HepG2 (cell line): Measurements from ENCODE around the gene SAMD10.

ENCODE experiments used
- GZF1 ChIP-seq: sonication (generic); formaldehyde crosslinking; IDR thresholded peaks from 2 replicates; pipeline ENCODE4 v1.5.1; 2020; ENCODE audit warnings: mild to moderate bottlenecking, missing genetic modification reagents
- HCFC1 ChIP-seq: fragments of 150-350 bp; IDR thresholded peaks from 2 replicates; pipeline ENCODE4 v1.6.1; 2014; ENCODE audit warnings: low read depth, low read length
- KLF6 ChIP-seq: IDR thresholded peaks from 2 replicates; pipeline ENCODE4 v1.8.0; 2016; ENCODE audit warnings: missing biosample characterization, missing genetic modification reagents
- MED1 ChIP-seq: sonication (generic); formaldehyde crosslinking; IDR thresholded peaks from 2 replicates; pipeline ENCODE4 v1.4.0; 2020; ENCODE audit warnings: missing genetic modification reagents
- MEIS2 ChIP-seq: sonication (generic); formaldehyde crosslinking; IDR thresholded peaks from 2 replicates; pipeline ENCODE4 v1.9.0; 2021; ENCODE audit warnings: mild to moderate bottlenecking, missing genetic modification reagents
- POLR2A ChIP-seq, 2 experiments: IDR thresholded peaks; 2 replicates each; pipeline ENCODE4 v1.6.1; 2011; ENCODE audit warnings: low read depth in 2 of 2, low read length in 2 of 2, mild to moderate bottlenecking in 1 of 2, moderate library complexity in 1 of 2; ENCODE audit not compliant: insufficient read depth in 1 of 2
- POLR2AphosphoS5 ChIP-seq: IDR thresholded peaks from 2 replicates; pipeline ENCODE4 v1.6.1; 2012; ENCODE audit warnings: low read depth, low read length
- ZKSCAN5 ChIP-seq: sonication (generic); formaldehyde crosslinking; IDR thresholded peaks from 2 replicates; pipeline ENCODE4 v1.5.1; 2020; ENCODE audit warnings: mild to moderate bottlenecking, missing genetic modification reagents
- ZNF570 ChIP-seq: sonication (generic); formaldehyde crosslinking; IDR thresholded peaks from 2 replicates; pipeline ENCODE4 v1.4.0; 2020; ENCODE audit warnings: mild to moderate bottlenecking, missing genetic modification reagents, borderline replicate concordance
- ZNF644 ChIP-seq: IDR thresholded peaks from 2 replicates; pipeline ENCODE4 v1.6.1; 2016; ENCODE audit warnings: low read depth
- TF ChIP-seq, protein P1 (sequence below): sonication (generic); formaldehyde crosslinking; IDR thresholded peaks from 2 replicates; pipeline ENCODE4 v1.5.0; 2020; ENCODE audit warnings: mild to moderate bottlenecking, missing genetic modification reagents, moderate library complexity
- TF ChIP-seq, protein P2 (sequence below), 2 experiments: sonication (generic) in 1 of 2; formaldehyde crosslinking in 1 of 2; IDR thresholded peaks; 2 replicates each; pipeline versions ENCODE4 v1.5.1 to v1.6.1; 2011 to 2020; ENCODE audit warnings: borderline replicate concordance in 1 of 2, low read depth in 1 of 2, low read length in 1 of 2, mild to moderate bottlenecking in 1 of 2, missing genetic modification reagents in 1 of 2, moderate library complexity in 1 of 2
- TF ChIP-seq, protein P3 (sequence below): sonication (generic); formaldehyde crosslinking; IDR thresholded peaks from 2 replicates; pipeline ENCODE4 v1.4.0; 2020; ENCODE audit warnings: missing genetic modification reagents, borderline replicate concordance

DNA sequence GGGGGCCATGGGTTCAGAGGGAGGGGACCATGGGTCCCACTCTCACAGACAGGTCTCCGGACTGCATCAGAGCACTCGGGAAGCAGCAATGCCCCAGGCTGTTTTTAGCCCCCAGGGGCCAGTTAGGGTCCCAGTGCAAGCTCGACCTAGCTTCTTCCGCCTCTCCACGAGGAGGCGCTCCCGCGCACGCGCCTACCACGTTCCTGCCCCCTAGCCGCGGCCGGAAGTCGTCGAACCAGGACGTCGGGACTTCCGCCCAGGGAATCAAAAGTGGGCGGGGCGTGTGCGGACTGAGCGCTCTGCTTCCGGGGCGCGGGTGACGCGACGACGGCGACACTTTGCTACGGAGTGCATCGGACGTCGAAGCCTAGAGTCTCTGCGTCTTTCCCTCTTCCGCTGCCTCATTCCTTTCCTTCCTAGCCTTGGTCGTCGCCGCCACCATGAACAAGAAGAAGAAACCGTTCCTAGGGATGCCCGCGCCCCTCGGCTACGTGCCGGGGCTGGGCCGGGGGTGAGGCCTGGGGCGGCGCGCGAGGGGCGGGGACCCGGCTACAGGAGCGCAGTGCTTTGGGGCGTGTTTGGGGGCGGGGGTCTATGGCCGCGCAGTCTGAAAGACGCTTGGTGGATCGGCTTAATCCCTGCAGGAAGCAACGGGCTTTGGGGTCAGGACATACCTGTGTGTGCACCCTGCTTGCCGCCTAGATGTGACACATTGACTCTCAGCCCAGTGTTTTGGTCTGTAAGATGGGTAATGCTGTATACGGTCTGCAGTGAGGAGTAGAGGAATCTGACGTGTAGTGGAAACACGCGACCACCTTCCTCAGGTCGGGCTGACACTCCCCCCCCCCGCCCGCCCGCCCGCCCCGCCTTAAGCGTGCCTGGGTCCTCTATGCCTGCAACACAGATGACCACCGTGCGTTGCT, 1.6 kb upstream of the SAMD10 start, which contains the start of gene PRPF6:
- TF ChIP-seq ZNF644 (CRISPR knock-in tag) (0 out of 2 replicates have a peak, but pooled peaks have one; percentile 6), HCFC1 (peak; percentile 90), POLR2A (IDR thresholded peaks at IDR 0.05; ENCODE audit: insufficient read depth in 1 of 2, low read depth in 2 of 2, low read length in 2 of 2) (peak in 1 of 2 experiments; percentile 95; a peak in 2 of 4 replicates), KLF6 (peak; percentile 94), ZKSCAN5 (peak; percentile 17; the same call in 1 of the 2 replicates), GZF1 (CRISPR knock-in tag) (peak; percentile 91), MED1 (CRISPR knock-in tag) (peak; percentile 93), ZNF570 (CRISPR knock-in tag) (no peak), POLR2AphosphoS5 (peak; percentile 91), MEIS2 (peak; percentile 91; the same call in 1 of the 2 replicates)
- TF ChIP-seq, protein P1, sequence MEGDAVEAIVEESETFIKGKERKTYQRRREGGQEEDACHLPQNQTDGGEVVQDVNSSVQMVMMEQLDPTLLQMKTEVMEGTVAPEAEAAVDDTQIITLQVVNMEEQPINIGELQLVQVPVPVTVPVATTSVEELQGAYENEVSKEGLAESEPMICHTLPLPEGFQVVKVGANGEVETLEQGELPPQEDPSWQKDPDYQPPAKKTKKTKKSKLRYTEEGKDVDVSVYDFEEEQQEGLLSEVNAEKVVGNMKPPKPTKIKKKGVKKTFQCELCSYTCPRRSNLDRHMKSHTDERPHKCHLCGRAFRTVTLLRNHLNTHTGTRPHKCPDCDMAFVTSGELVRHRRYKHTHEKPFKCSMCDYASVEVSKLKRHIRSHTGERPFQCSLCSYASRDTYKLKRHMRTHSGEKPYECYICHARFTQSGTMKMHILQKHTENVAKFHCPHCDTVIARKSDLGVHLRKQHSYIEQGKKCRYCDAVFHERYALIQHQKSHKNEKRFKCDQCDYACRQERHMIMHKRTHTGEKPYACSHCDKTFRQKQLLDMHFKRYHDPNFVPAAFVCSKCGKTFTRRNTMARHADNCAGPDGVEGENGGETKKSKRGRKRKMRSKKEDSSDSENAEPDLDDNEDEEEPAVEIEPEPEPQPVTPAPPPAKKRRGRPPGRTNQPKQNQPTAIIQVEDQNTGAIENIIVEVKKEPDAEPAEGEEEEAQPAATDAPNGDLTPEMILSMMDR (CRISPR knock-in tag): peak; percentile 100
- TF ChIP-seq, protein P2, sequence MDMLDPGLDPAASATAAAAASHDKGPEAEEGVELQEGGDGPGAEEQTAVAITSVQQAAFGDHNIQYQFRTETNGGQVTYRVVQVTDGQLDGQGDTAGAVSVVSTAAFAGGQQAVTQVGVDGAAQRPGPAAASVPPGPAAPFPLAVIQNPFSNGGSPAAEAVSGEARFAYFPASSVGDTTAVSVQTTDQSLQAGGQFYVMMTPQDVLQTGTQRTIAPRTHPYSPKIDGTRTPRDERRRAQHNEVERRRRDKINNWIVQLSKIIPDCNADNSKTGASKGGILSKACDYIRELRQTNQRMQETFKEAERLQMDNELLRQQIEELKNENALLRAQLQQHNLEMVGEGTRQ (IDR thresholded peaks at IDR 0.05; ENCODE audit: low read depth, low read length): peak; percentile 2; the same call in 1 of the 2 replicates
- TF ChIP-seq, protein P2 (CRISPR knock-in tag; IDR thresholded peaks at IDR 0.05; ENCODE audit: borderline replicate concordance): no peak
- TF ChIP-seq, protein P3, sequence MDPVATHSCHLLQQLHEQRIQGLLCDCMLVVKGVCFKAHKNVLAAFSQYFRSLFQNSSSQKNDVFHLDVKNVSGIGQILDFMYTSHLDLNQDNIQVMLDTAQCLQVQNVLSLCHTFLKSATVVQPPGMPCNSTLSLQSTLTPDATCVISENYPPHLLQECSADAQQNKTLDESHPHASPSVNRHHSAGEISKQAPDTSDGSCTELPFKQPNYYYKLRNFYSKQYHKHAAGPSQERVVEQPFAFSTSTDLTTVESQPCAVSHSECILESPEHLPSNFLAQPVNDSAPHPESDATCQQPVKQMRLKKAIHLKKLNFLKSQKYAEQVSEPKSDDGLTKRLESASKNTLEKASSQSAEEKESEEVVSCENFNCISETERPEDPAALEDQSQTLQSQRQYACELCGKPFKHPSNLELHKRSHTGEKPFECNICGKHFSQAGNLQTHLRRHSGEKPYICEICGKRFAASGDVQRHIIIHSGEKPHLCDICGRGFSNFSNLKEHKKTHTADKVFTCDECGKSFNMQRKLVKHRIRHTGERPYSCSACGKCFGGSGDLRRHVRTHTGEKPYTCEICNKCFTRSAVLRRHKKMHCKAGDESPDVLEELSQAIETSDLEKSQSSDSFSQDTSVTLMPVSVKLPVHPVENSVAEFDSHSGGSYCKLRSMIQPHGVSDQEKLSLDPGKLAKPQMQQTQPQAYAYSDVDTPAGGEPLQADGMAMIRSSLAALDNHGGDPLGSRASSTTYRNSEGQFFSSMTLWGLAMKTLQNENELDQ (CRISPR knock-in tag): 0 out of 2 replicates have a peak, but pooled peaks have one; percentile 65
